ENCODE data around the gene LPP. TPM values are rescaled to one million over a fixed set of nuclear protein-coding genes. Genes with fewer than 3 reads are reported as not detected.

LPP gene
- total and polyA plus RNA-seq, 2 of the 13 experiments (the other 11 are each of a cell fraction or from before 2014, with no cell fraction given): 19.2 to 29.9 TPM

DNA sequence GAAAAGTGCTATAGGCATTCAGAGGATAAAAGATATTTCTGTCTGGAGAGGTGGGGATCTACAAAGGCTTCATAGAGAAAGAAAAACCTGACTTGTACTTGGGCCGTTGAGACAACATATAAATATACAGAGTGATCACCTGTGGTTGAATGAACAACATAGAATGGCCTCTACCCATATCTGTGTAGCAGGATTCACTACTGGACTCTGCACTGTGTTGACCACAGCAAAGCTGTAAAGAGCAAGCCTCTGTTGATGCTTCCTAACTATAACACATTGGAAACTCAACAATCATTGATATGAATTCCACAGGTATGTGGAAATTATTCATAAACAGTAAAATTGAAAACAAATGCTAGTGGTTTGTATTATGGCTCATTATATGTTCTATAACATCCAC is 19.1 kb upstream of the LPP start:
- 12% methylated on average over 1 of the region's 1 CpG for WGBS (ENCODE audit: low lambda C conversion rate)
- TF ChIP-seq, protein P1, sequence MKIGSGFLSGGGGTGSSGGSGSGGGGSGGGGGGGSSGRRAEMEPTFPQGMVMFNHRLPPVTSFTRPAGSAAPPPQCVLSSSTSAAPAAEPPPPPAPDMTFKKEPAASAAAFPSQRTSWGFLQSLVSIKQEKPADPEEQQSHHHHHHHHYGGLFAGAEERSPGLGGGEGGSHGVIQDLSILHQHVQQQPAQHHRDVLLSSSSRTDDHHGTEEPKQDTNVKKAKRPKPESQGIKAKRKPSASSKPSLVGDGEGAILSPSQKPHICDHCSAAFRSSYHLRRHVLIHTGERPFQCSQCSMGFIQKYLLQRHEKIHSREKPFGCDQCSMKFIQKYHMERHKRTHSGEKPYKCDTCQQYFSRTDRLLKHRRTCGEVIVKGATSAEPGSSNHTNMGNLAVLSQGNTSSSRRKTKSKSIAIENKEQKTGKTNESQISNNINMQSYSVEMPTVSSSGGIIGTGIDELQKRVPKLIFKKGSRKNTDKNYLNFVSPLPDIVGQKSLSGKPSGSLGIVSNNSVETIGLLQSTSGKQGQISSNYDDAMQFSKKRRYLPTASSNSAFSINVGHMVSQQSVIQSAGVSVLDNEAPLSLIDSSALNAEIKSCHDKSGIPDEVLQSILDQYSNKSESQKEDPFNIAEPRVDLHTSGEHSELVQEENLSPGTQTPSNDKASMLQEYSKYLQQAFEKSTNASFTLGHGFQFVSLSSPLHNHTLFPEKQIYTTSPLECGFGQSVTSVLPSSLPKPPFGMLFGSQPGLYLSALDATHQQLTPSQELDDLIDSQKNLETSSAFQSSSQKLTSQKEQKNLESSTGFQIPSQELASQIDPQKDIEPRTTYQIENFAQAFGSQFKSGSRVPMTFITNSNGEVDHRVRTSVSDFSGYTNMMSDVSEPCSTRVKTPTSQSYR (CRISPR knock-in tag; IDR thresholded peaks at IDR 0.05; ENCODE audit: borderline replicate concordance): no peak
- TF ChIP-seq HNF4A (CRISPR knock-in tag; IDR thresholded peaks at IDR 0.05): peak; percentile 69
- 0 out of 2 replicates have a peak, but pooled peaks have one; percentile 22 for TF ChIP-seq NCOR1 (IDR thresholded peaks at IDR 0.05; ENCODE audit: borderline replicate concordance, low read length)
- TF ChIP-seq NFRKB (IDR thresholded peaks at IDR 0.05): no peak
- TF ChIP-seq SAP130 (CRISPR knock-in tag; IDR thresholded peaks at IDR 0.05; ENCODE audit: low read depth): peak; percentile 29; the same call in 1 of the 2 replicates
- TF ChIP-seq MXD4 (CRISPR knock-in tag; IDR thresholded peaks at IDR 0.05): no peak
- TF ChIP-seq, protein P2, sequence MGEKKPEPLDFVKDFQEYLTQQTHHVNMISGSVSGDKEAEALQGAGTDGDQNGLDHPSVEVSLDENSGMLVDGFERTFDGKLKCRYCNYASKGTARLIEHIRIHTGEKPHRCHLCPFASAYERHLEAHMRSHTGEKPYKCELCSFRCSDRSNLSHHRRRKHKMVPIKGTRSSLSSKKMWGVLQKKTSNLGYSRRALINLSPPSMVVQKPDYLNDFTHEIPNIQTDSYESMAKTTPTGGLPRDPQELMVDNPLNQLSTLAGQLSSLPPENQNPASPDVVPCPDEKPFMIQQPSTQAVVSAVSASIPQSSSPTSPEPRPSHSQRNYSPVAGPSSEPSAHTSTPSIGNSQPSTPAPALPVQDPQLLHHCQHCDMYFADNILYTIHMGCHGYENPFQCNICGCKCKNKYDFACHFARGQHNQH (CRISPR knock-in tag; IDR thresholded peaks at IDR 0.05): no peak
- TF ChIP-seq, protein P3, sequence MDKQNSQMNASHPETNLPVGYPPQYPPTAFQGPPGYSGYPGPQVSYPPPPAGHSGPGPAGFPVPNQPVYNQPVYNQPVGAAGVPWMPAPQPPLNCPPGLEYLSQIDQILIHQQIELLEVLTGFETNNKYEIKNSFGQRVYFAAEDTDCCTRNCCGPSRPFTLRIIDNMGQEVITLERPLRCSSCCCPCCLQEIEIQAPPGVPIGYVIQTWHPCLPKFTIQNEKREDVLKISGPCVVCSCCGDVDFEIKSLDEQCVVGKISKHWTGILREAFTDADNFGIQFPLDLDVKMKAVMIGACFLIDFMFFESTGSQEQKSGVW (CRISPR knock-in tag; IDR thresholded peaks at IDR 0.05; ENCODE audit: borderline replicate concordance): no peak
- no peak for TF ChIP-seq ZBTB38 (CRISPR knock-in tag; IDR thresholded peaks at IDR 0.05)
- TF ChIP-seq ZNF282 (IDR thresholded peaks at IDR 0.05; ENCODE audit: partially characterized antibody): no peak
- no peak for TF ChIP-seq ZNF75D (CRISPR knock-in tag; IDR thresholded peaks at IDR 0.05; ENCODE audit: borderline replicate concordance)
- TF ChIP-seq ZNF530 (CRISPR knock-in tag; IDR thresholded peaks at IDR 0.05; ENCODE audit: low read depth): no peak
- TF ChIP-seq, protein P4, sequence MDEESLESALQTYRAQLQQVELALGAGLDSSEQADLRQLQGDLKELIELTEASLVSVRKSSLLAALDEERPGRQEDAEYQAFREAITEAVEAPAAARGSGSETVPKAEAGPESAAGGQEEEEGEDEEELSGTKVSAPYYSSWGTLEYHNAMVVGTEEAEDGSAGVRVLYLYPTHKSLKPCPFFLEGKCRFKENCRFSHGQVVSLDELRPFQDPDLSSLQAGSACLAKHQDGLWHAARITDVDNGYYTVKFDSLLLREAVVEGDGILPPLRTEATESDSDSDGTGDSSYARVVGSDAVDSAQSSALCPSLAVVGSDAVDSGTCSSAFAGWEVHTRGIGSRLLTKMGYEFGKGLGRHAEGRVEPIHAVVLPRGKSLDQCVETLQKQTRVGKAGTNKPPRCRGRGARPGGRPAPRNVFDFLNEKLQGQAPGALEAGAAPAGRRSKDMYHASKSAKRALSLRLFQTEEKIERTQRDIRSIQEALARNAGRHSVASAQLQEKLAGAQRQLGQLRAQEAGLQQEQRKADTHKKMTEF (CRISPR knock-in tag; IDR thresholded peaks at IDR 0.05): 0 out of 2 replicates have a peak, but pooled peaks have one; percentile 15
- no peak for TF ChIP-seq ZBTB20 (CRISPR knock-in tag; IDR thresholded peaks at IDR 0.05; ENCODE audit: borderline replicate concordance, low read depth)
- TF ChIP-seq GATAD2A (CRISPR knock-in tag; IDR thresholded peaks at IDR 0.05): 0 out of 2 replicates have a peak, but pooled peaks have one; percentile 17
- TF ChIP-seq FOXA3 (CRISPR knock-in tag; IDR thresholded peaks at IDR 0.05): 0 out of 2 replicates have a peak, but pooled peaks have one; percentile 20

More for the DNA sequence above, 19.1 kb upstream of the LPP start:
- no peaks in the 10 kb centered on the region for H3K36me3 ChIP-seq (replicated peaks in 1 of 2; ENCODE audit: control insufficient read depth in 1 of 2, insufficient read depth in 2 of 2, low read length in 2 of 2)
- H2AFZ ChIP-seq (ENCODE audit: low read length): no peak overlapping the region
- intact Hi-C loops (cut with micrococcal nuclease; ENCODE audit: unreplicated experiment): no loop called here
- FAIRE-seq: peak; percentile 54
- H4K20me1 ChIP-seq (ENCODE audit: insufficient read depth, low read length): no peaks in the 10 kb centered on the region
- no peaks in the 10 kb centered on the region for H3K79me2 ChIP-seq (ENCODE audit: insufficient read depth, low read length)
- H3K9me3 ChIP-seq (ENCODE audit: low read length): no peaks in the 10 kb centered on the region
- no peaks in the 10 kb centered on the region for H3K27me3 ChIP-seq (ENCODE audit: control insufficient read depth in 1 of 2, insufficient read depth in 2 of 2, low read length in 2 of 2)
- in situ Hi-C loops (cut with HindIII; ENCODE audit: extremely low pct_ligation_motif_present, low pct_unique_long_range_greater_than_20kb): no loop called here
- H3K27ac ChIP-seq (ENCODE audit: extremely low read length, insufficient read depth, low read length): no peak overlapping the region
- no peak overlapping the region for H3K4me3 ChIP-seq (replicated peaks in 1 of 3; ENCODE audit: insufficient read depth in 1 of 3, low read depth in 2 of 3, low read length in 3 of 3)
- H3K4me1 ChIP-seq (ENCODE audit: insufficient read depth, low read length): peaks cover 32% of the 10 kb centered on the region
- no peak overlapping the region for H3K9ac ChIP-seq (ENCODE audit: insufficient read depth, low read depth, low read length)
- ChIA-PET POLR2A (no interaction called here), CTCF (ENCODE audit: low intra/inter-chr PET ratio, low total read pairs) (no interaction called here)
- DNase-seq (ENCODE audit: low spot score): peak; percentile 56
- peak overlapping the region; percentile 3; the same call in 1 of the 2 replicates for H3K4me2 ChIP-seq (ENCODE audit: low read depth, low read length)
- BruUV-seq (replicated peaks): no TSS peak
- peak; percentile 96 for ATAC-seq
